ENCODE data around the gene SYNGR3.

DNA sequence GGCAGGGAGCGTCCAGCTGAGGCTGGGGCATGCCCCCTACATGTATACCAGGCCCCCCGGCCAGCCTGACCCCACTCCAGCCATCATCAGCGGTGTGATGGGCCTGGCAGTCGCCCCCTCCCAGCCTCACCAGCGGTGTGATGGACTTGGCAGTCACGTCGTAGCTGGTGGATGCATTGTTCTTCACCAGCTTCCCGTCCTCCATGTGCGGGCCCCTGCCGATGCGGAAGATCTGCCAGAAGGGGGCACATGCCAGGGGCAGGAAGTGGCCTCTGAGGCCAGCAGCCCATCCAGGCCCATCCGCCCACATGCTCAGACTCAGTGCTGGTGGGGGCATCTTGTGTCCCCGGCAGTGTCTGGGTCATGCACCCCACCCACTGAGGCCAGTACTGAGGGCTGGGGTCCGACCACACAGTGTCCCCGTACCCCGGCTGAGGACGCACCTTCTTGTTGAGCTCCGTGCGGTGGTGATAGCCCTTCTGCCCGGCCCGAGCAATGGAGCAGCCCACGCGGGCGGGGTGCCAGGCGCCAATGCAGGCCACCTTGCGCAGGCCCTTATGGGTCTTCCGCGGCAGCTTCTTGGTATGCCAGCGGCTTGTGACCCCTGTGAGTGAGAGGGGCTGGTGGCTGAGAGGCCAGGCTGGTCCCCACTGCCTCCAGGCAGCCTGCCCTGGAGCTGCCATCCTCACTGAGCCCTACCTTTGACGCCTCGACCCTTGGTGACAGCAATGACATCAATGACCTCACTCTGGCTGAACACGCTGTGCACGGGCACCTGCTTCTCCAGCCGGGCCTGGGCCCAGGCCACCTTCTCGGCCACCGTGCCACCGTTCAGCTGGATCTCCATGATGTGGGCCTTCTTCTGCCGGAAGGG, 43.0 kb upstream of the SYNGR3 start:
- TF ChIP-seq, protein P1, sequence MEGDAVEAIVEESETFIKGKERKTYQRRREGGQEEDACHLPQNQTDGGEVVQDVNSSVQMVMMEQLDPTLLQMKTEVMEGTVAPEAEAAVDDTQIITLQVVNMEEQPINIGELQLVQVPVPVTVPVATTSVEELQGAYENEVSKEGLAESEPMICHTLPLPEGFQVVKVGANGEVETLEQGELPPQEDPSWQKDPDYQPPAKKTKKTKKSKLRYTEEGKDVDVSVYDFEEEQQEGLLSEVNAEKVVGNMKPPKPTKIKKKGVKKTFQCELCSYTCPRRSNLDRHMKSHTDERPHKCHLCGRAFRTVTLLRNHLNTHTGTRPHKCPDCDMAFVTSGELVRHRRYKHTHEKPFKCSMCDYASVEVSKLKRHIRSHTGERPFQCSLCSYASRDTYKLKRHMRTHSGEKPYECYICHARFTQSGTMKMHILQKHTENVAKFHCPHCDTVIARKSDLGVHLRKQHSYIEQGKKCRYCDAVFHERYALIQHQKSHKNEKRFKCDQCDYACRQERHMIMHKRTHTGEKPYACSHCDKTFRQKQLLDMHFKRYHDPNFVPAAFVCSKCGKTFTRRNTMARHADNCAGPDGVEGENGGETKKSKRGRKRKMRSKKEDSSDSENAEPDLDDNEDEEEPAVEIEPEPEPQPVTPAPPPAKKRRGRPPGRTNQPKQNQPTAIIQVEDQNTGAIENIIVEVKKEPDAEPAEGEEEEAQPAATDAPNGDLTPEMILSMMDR (IDR thresholded peaks at IDR 0.05) = no peak
- no peak for TF ChIP-seq POLR2A (IDR thresholded peaks at IDR 0.05)
